Hepatocyte (in vitro differentiated cells): ENCODE results near the gene FGD4. TPM values are rescaled to one million over a fixed set of nuclear protein-coding genes. Genes with fewer than 3 reads are reported as not detected.

Source experiments
- DNase-seq: peaks from one replicate; pipeline ENCODE4 v3.0.0-alpha.2; 2016; ENCODE audit warnings: low spot score
- H2AFZ ChIP-seq: fragments of 200-600 bp; sonication (generic); 2 replicates; pipeline ENCODE4 v1.6.0; 2016; ENCODE audit warnings: antibody characterized with exemption, mild to moderate bottlenecking
- H3K27ac ChIP-seq: fragments of 200-600 bp; sonication (generic); 2 replicates; pipeline ENCODE4 v1.5.1; 2016; ENCODE audit warnings: mild to moderate bottlenecking
- H3K27me3 ChIP-seq: fragments of 200-600 bp; sonication (generic); 2 replicates; pipeline ENCODE4 v1.6.1; 2016
- H3K36me3 ChIP-seq: fragments of 200-600 bp; sonication (generic); replicated peaks from 2 replicates; pipeline ENCODE4 v1.5.1; 2016; ENCODE audit warnings: low read depth; ENCODE audit not compliant: insufficient read depth
- H3K4me1 ChIP-seq: fragments of 200-600 bp; sonication (generic); 2 replicates; pipeline ENCODE4 v1.5.1; 2016; ENCODE audit warnings: mild to moderate bottlenecking, moderate library complexity; ENCODE audit not compliant: insufficient read depth
- H3K4me2 ChIP-seq: fragments of 200-600 bp; sonication (generic); 2 replicates; pipeline ENCODE4 v1.6.0; 2016
- H3K4me3 ChIP-seq: fragments of 200-600 bp; sonication (generic); 2 replicates; pipeline ENCODE4 v1.5.1; 2016; ENCODE audit warnings: mild to moderate bottlenecking
- H3K79me2 ChIP-seq: fragments of 200-600 bp; sonication (generic); 2 replicates; pipeline ENCODE4 v1.6.0; 2017; ENCODE audit warnings: mild to moderate bottlenecking
- H3K9me2 ChIP-seq: fragments of 200-600 bp; sonication (generic); replicated peaks from 2 replicates; pipeline ENCODE4 v1.6.0; 2017; ENCODE audit warnings: mild to moderate bottlenecking; ENCODE audit not compliant: insufficient read depth
- H3K9me3 ChIP-seq: fragments of 200-600 bp; sonication (generic); 2 replicates; pipeline ENCODE4 v1.5.1; 2016; ENCODE audit warnings: low read depth, mild to moderate bottlenecking
- H4K20me1 ChIP-seq: fragments of 200-600 bp; sonication (generic); 2 replicates; pipeline ENCODE4 v1.6.0; 2016; ENCODE audit warnings: mild to moderate bottlenecking; ENCODE audit not compliant: insufficient read depth, poor library complexity, severe bottlenecking
- CTCF ChIP-seq: fragments of 200-600 bp; sonication (generic); IDR thresholded peaks from 2 replicates; pipeline ENCODE4 v1.5.1; 2016; ENCODE audit warnings: antibody characterized with exemption, mild to moderate bottlenecking; ENCODE audit not compliant: poor library complexity
- EZH2 ChIP-seq: fragments of 200-600 bp; sonication (generic); IDR thresholded peaks from 2 replicates; pipeline ENCODE4 v1.6.1; 2016; ENCODE audit warnings: antibody characterized with exemption, mild to moderate bottlenecking, borderline replicate concordance
- EZH2phosphoT487 ChIP-seq: fragments of 200-600 bp; sonication (generic); IDR thresholded peaks from one replicate; pipeline ENCODE4 v1.6.1; 2018; ENCODE audit warnings: antibody characterized with exemption, mild to moderate bottlenecking, low read depth, moderate library complexity; ENCODE audit not compliant: unreplicated experiment, severe bottlenecking
- WGBS: methylation state at CpG from one replicate; pipeline ENCODE4 v1.1.6; 2016; ENCODE audit warnings: low lambda C conversion rate; ENCODE audit errors: missing lambda C conversion rate; 5-methylcytosine and 5-hydroxymethylcytosine counted together
- polyA plus RNA-seq: library from polyadenylated mRNA; unstranded; fragments of >200 nt; fragmentation: Nextera tagmentation; extraction: Ambion mirVana; gene quantifications from 2 replicates; pipeline ENCODE4 v1.2.1, GENCODE V29; 2016
- total RNA-seq: library from RNA; depleted of rRNA; stranded (reverse); fragments of >200 nt; gene quantifications from 2 replicates; pipeline ENCODE4 v1.2.3, GENCODE V29; 2014

The FGD4 gene
- total and polyA plus RNA-seq, 2 experiments from 2014 or later: 15.2 to 41.5 TPM

- peak overlapping the region; percentile 87 for H3K4me2 ChIP-seq
- no peaks in the 10 kb centered on the region for H3K9me3 ChIP-seq
- WGBS: 6% methylated on average over 15 of the region's 15 CpGs
- no peaks in the 10 kb centered on the region for H3K9me2 ChIP-seq
- H3K4me1 ChIP-seq: peaks cover 10% of the 10 kb centered on the region
- peak overlapping the region; percentile 90 for H3K27ac ChIP-seq
- peak; percentile 30 for DNase-seq
- TF ChIP-seq CTCF (no peak), EZH2phosphoT487 (no peak), EZH2 (no peak)
- peaks cover 39% of the 10 kb centered on the region for H3K79me2 ChIP-seq
- H4K20me1 ChIP-seq: peaks cover 5% of the 10 kb centered on the region
- no peaks in the 10 kb centered on the region for H3K36me3 ChIP-seq
- no peaks in the 10 kb centered on the region for H3K27me3 ChIP-seq
- H3K4me3 ChIP-seq: peak overlapping the region; percentile 96
- peak overlapping the region; percentile 47 for H2AFZ ChIP-seq
These were observed 835 bp downstream of the FGD4 start for GRCh38 chr12:32400114-32400672.

GRCh38 chr12:32400866-32401265, 1.5 kb downstream of the FGD4 start:
- Histone ChIP-seq H3K27ac (peak overlapping the region; percentile 90), H3K9me2 (no peaks in the 10 kb centered on the region)

GRCh38 chr12:32402170-32402569, 2.8 kb downstream of the FGD4 start:
- H2AFZ ChIP-seq: no peak overlapping the region
- WGBS: 94% methylated on average over 10 of the region's 10 CpGs
- H3K27ac ChIP-seq: no peak overlapping the region
- H3K4me1 ChIP-seq: peaks cover 10% of the 10 kb centered on the region
- H3K9me2 ChIP-seq: no peaks in the 10 kb centered on the region
- H3K36me3 ChIP-seq: no peaks in the 10 kb centered on the region
- no peaks in the 10 kb centered on the region for H3K27me3 ChIP-seq
- H3K4me3 ChIP-seq: no peak overlapping the region
- no peak for TF ChIP-seq EZH2
- H3K79me2 ChIP-seq: peaks cover 56% of the 10 kb centered on the region
- DNase-seq: no peak
- peaks cover 5% of the 10 kb centered on the region for H4K20me1 ChIP-seq
- H3K4me2 ChIP-seq: no peak overlapping the region
- H3K9me3 ChIP-seq: no peaks in the 10 kb centered on the region

More at GRCh38 chr12:32400866-32401265, 1.5 kb downstream of the FGD4 start:
- peak overlapping the region; percentile 96 for H3K4me3 ChIP-seq
- H3K79me2 ChIP-seq: peaks cover 46% of the 10 kb centered on the region
- 34% methylated on average over 2 of the region's 2 CpGs for WGBS
- H2AFZ ChIP-seq: peak overlapping the region; percentile 47
- DNase-seq: no peak
- H3K4me1 ChIP-seq: peaks cover 10% of the 10 kb centered on the region
- H3K4me2 ChIP-seq: peak overlapping the region; percentile 87
- H3K27me3 ChIP-seq: no peaks in the 10 kb centered on the region
- no peaks in the 10 kb centered on the region for H3K36me3 ChIP-seq
- TF ChIP-seq CTCF: no peak
- TF ChIP-seq EZH2phosphoT487: no peak
- TF ChIP-seq EZH2: no peak
- peaks cover 5% of the 10 kb centered on the region for H4K20me1 ChIP-seq
- H3K9me3 ChIP-seq: no peaks in the 10 kb centered on the region

- Histone ChIP-seq H3K4me3 (no peak overlapping the region), H3K4me2 (peak overlapping the region; percentile 25), H3K4me1 (peaks cover 10% of the 10 kb centered on the region), H3K27ac (no peak overlapping the region), H4K20me1 (peaks cover 5% of the 10 kb centered on the region), H3K9me3 (no peaks in the 10 kb centered on the region), H3K9me2 (no peaks in the 10 kb centered on the region), H3K27me3 (no peaks in the 10 kb centered on the region), H3K79me2 (peaks cover 64% of the 10 kb centered on the region), H3K36me3 (no peaks in the 10 kb centered on the region), H2AFZ (no peak overlapping the region)
- no peak for DNase-seq
- TF ChIP-seq EZH2phosphoT487: no peak
- TF ChIP-seq CTCF: no peak
- WGBS: 64% methylated on average over 1 of the region's 1 CpG
These were observed 3.6 kb downstream of the FGD4 start for GRCh38 chr12:32402946-32403345.
